Hepatocyte (in vitro differentiated cells): Measurements from ENCODE around the gene C6orf52.

Experiments
- EZH2 ChIP-seq: fragments of 200-600 bp; sonication (generic); IDR thresholded peaks from 2 replicates; pipeline ENCODE4 v1.6.1; 2016; ENCODE audit warnings: antibody characterized with exemption, mild to moderate bottlenecking, borderline replicate concordance
- TF ChIP-seq, protein P1 (sequence below): fragments of 200-600 bp; sonication (generic); IDR thresholded peaks from 2 replicates; pipeline ENCODE4 v1.5.1; 2016; ENCODE audit warnings: antibody characterized with exemption, mild to moderate bottlenecking; ENCODE audit not compliant: poor library complexity

DNA sequence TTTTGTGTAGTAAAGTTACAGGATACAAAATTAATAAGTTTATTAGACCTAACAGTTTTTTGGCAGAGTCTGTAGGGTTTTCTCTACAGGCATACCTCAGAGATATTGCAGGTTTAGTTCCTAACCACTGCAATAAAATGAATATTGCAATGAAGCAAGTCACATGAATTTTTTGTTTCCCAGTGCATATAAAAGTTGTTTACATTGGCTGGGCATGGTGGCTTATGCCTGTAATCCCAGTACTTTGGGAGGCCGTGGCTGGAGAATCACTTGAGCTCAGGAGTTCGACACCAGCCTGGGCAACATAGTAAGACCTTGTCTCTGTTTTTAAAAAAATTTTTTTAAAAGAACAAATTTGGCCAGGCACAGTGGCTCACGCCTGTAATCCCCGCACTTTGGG is 16.0 kb downstream of the C6orf52 start:
- TF ChIP-seq EZH2, result no peak
- TF ChIP-seq, protein P1, sequence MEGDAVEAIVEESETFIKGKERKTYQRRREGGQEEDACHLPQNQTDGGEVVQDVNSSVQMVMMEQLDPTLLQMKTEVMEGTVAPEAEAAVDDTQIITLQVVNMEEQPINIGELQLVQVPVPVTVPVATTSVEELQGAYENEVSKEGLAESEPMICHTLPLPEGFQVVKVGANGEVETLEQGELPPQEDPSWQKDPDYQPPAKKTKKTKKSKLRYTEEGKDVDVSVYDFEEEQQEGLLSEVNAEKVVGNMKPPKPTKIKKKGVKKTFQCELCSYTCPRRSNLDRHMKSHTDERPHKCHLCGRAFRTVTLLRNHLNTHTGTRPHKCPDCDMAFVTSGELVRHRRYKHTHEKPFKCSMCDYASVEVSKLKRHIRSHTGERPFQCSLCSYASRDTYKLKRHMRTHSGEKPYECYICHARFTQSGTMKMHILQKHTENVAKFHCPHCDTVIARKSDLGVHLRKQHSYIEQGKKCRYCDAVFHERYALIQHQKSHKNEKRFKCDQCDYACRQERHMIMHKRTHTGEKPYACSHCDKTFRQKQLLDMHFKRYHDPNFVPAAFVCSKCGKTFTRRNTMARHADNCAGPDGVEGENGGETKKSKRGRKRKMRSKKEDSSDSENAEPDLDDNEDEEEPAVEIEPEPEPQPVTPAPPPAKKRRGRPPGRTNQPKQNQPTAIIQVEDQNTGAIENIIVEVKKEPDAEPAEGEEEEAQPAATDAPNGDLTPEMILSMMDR, result no peak
